Subcutaneous adipose tissue (tissue), 4 donors: ENCODE results near the gene SIGLEC7. TPM values are rescaled to one million over a fixed set of nuclear protein-coding genes. Genes with fewer than 3 reads are reported as not detected.

ENCODE experiments used
- total RNA-seq, 4 donors: library from RNA; depleted of rRNA; stranded (reverse); fragments of >200 nt; gene quantifications; one replicate each; pipeline ENCODE4 v1.1.0, GENCODE V29; 2016
- TF ChIP-seq, protein P1 (sequence below): fragments of 450-650 bp; IDR thresholded peaks from one replicate; pipeline ENCODE4 v1.5.1; 2016; ENCODE audit warnings: low read depth, mild to moderate bottlenecking, control low read depth, antibody characterized with exemption, moderate library complexity

SIGLEC7 gene
- total RNA-seq, 4 donors from 2014 or later = 0.57 to 13.4 (median 4.2) TPM

DNA sequence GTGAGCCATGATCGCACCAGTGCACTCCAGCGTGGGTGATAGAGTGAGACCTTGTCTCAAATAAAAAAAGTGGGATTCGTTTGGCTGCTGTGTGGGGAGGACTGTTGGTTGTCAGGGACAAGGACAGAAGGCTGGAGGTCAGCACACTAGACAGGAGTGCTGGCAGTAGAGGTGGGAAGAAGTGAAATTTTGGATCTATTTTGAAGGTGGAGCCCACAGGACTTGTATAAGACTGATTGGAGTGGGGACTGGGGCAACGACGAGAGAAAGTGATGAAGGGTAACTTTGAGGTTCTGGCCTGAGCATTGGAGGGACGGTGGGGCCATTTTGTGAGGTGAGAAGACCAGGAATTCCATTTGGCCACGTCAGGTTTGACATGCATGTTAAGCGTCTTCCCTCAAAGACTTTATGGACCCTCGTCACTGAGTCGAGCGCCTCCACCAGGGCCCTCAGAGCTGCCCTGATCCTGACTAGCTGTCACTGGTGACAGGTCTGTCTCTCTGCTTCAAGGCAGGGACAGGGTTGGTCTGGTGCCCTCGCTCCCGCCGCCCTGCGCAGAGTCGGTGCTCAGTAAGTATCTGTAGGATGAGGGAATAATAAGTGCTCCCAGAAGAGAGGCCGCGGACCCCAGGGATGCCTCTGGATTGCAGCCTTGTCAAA is 34.6 kb upstream of the SIGLEC7 start:
- TF ChIP-seq, protein P1, sequence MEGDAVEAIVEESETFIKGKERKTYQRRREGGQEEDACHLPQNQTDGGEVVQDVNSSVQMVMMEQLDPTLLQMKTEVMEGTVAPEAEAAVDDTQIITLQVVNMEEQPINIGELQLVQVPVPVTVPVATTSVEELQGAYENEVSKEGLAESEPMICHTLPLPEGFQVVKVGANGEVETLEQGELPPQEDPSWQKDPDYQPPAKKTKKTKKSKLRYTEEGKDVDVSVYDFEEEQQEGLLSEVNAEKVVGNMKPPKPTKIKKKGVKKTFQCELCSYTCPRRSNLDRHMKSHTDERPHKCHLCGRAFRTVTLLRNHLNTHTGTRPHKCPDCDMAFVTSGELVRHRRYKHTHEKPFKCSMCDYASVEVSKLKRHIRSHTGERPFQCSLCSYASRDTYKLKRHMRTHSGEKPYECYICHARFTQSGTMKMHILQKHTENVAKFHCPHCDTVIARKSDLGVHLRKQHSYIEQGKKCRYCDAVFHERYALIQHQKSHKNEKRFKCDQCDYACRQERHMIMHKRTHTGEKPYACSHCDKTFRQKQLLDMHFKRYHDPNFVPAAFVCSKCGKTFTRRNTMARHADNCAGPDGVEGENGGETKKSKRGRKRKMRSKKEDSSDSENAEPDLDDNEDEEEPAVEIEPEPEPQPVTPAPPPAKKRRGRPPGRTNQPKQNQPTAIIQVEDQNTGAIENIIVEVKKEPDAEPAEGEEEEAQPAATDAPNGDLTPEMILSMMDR = no peak

DNA sequence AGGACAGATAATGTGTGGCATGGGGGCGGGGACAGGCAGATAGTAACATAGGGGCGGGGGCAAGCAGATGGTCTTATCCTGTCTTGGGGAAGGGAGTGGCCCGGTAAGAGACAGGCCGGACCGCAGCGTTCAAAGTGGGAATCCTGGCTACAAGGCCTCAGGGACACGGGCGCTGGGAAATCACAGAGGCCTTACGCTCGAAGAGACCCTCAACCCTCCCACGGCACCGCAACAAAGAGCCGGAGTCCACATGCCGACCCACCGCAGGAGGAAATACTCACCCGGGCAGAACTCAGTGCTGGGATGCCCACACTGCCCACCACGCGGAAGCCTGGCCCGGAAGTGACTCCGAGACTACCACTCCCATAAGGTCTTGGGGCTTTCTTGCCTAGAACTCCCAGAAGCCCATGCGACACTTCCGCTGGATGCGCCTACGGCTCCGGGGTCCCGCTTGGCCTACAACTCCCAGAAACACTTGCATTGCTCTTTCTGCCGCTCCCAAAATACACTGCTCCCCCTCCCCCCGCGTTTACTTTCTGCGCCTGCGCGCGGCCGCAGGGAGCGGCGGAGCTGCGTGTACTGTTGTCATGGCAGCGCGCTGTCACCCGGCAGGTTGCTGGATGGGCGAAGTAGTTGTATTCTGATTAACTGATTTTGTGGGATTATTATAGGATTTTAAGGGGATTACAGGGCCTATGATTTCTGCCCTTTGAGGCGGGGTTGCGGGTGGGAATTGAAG is 33.9 kb upstream of the SIGLEC7 start, which contains the start of gene CTU1:
Gene CTU1, minus strand, starts transcription at position 344 of the 739 bp plus-strand sequence. CDS start 3,840 bp downstream, outside the sequence.
- TF ChIP-seq, protein P1 = no peak

DNA sequence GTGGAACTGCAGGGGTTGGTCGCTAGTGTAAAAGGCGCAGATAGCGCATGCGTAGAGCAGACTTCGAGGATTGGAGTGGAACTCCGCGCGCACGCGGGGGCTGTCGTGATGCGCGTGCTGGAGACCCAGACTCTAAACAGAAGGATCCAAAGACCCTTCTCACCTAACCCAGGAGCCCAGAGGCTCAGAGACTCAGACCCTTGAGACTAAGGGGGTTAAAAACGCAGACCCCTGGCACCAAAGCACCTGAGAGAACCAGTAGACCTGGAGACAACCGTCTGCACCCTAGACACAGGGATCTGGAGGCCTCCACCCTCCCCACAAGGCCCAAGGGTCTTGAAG is 33.3 kb upstream of the SIGLEC7 start:
- TF ChIP-seq, protein P1 = no peak

DNA sequence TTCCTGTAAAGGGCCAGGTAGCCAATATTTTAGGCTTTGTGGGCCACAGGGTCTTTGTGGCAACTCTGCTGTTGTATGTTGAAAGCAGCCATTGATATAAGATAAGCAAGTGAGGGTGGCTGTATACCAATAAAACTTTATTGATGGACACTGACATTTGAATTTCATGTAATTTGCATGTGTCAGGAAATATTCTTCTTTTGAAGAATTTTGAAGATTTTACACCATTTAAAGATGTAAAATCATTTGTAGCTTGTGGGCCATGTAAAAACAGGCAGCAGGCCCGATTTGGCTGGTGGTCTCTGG is 31.5 kb upstream of the SIGLEC7 start:
- TF ChIP-seq, protein P1 = no peak

DNA sequence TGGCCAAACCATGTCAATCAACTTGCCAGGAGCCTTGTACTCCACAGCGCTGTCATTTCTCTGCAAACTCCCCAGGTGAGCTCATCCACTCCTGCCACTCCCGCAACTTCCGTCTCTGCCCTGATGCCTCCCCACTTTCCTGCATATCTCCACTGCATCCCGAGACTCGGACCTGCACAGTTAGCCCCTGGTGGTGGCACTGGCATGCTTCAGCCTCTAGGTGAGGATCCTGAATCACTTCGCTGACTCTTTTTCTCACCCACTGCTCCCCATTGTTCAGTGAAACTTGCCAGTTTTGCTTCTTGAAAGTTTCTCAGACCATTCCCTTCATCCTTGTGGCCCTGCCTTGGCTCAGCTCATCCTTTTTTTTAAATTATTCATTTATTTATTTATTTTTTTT is 30.5 kb upstream of the SIGLEC7 start:
- TF ChIP-seq, protein P1 = no peak

DNA sequence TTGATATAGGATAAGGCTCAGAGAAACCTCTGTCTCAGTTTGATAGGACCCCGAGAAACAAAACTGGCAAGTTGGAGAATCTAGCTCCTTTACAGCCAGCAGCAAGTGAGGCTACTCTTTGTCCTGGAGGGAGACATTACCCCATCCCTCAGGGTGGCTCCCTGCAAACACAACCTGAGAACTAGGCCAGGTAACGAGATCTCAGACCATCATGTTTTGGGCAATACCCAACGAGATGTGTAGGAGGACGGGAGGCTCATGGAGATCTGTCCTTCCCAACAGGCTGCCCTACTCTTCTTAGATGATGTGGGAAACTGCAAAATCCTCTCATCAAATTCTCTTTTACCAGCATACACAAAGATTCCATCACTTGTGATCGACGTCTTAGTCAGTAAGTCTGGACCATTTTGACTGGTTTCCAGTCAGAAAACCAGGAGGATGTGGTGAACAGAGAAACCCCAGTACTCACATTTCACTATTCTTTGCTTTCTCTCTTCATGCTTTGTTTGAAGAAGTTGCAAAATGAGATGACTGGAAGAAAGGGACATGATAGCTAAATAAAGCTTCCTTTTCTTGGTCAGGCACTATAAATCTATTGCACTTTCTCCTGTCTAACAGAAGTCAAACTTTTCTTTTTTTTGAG is 27.9 kb upstream of the SIGLEC7 start:
- TF ChIP-seq, protein P1 = no peak

DNA sequence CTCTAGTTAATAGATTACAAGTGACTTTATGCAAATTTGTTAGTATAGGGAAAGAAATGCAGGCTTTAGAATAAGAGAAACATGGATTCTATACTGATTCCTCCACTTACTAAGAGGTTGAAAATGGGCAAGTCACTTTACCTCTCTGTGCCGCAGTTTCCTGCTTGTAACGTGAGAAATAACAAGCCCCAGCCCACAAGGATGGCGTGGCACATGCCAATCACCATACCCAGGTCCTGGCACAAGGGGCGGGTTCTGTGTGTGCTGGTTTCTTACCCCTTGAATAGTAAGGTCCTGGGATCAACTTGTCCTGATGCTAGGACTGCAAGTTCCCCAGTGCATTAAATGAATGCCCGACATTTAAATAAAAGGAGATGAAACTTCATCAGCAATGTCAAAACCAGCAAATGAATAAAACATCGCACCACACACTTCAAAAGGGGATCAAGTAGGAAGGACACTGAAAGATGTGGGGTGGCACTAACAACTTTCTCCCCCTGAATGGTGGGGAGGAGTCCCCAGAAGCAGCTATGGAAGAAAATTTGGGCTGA is 25.3 kb upstream of the SIGLEC7 start:
- TF ChIP-seq, protein P1 = no peak
